Subcutaneous abdominal adipose tissue (tissue), 5 donors: Measurements from ENCODE around the gene TFCP2.
A peak's percentile ranks its signal among the peaks of the same experiment; 100 is the strongest.

Source experiments
- H3K27ac ChIP-seq: one replicate; pipeline ENCODE4 v1.7.0; 2013; ENCODE audit warnings: low read depth, mild to moderate bottlenecking, inconsistent platforms, low read length, moderate library complexity
- H3K27me3 ChIP-seq, 5 donors: one replicate each; pipeline ENCODE4 v1.7.0; 2013; ENCODE audit warnings: low read length in 5 of 5, inconsistent platforms in 1 of 5; ENCODE audit not compliant: control insufficient read depth in 5 of 5, insufficient read depth in 4 of 5
- H3K36me3 ChIP-seq, 5 donors: one replicate each; pipeline ENCODE4 v1.7.0; 2013; ENCODE audit warnings: low read length in 5 of 5; ENCODE audit not compliant: control insufficient read depth in 5 of 5, insufficient read depth in 5 of 5
- H3K4me1 ChIP-seq, 5 donors: one replicate each; pipeline ENCODE4 v1.7.0; 2013; ENCODE audit warnings: low read length in 5 of 5, mild to moderate bottlenecking in 3 of 5, moderate library complexity in 1 of 5; ENCODE audit not compliant: control insufficient read depth in 5 of 5, insufficient read depth in 5 of 5
- H3K4me3 ChIP-seq, 5 donors: one replicate each; pipeline ENCODE4 v1.7.0; 2013; ENCODE audit warnings: low read length in 5 of 5, low read depth in 1 of 5
- H3K9ac ChIP-seq, 5 donors: one replicate each; pipeline ENCODE4 v1.7.0; 2013; ENCODE audit warnings: low read length in 5 of 5, mild to moderate bottlenecking in 4 of 5, moderate library complexity in 3 of 5
- H3K9me3 ChIP-seq, 5 donors: one replicate each; pipeline ENCODE4 v1.7.0; 2013; ENCODE audit warnings: low read length in 5 of 5; ENCODE audit not compliant: control insufficient read depth in 5 of 5
- donor health status: healthy.
- donor health status: healthy.
- donor health status: healthy.
- donor health status: healthy.
- donor health status: healthy.

The TFCP2 gene

GRCh38 chr12:51076236-51076930 is 96.6 kb downstream of the TFCP2 start:
- peaks cover 9 to 37% (median 32%) of the 10 kb centered on the region in 5 donors for H3K4me1 ChIP-seq
- H3K4me3 ChIP-seq, result no peak overlapping the region
- peak overlapping the region; percentile 37 for H3K27ac ChIP-seq
- H3K27me3 ChIP-seq, result no peaks in the 10 kb centered on the region
- H3K9me3 ChIP-seq, result no peaks in the 10 kb centered on the region
- H3K9ac ChIP-seq, result peak overlapping the region in 3 of 5 donors; percentile 26 to 48 (median 45)
- peaks cover 6 to 28% (median 21%) of the 10 kb centered on the region in 5 donors for H3K36me3 ChIP-seq

GRCh38 chr12:51075390-51075789 is 97.5 kb downstream of the TFCP2 start:
- Histone ChIP-seq H3K27me3 (no peaks in the 10 kb centered on the region), H3K4me3 (no peak overlapping the region), H3K4me1 (peaks cover 9 to 35% (median 31%) of the 10 kb centered on the region in 5 donors), H3K36me3 (peaks cover 6 to 37% (median 26%) of the 10 kb centered on the region in 5 donors), H3K9me3 (no peaks in the 10 kb centered on the region), H3K9ac (no peak overlapping the region), H3K27ac (peak overlapping the region; percentile 37)

- H3K4me3 ChIP-seq, result no peak overlapping the region
These were observed 101.3 kb downstream of the TFCP2 start for GRCh38 chr12:51071663-51072062.

GRCh38 chr12:51070004-51070403 is 102.9 kb downstream of the TFCP2 start:
- no peaks in the 10 kb centered on the region for H3K9me3 ChIP-seq
- no peaks in the 10 kb centered on the region for H3K27me3 ChIP-seq
- no peak overlapping the region for H3K27ac ChIP-seq
- H3K9ac ChIP-seq, result no peak overlapping the region
- peaks cover 0 to 6% (median 5%) of the 10 kb centered on the region in 5 donors for H3K4me1 ChIP-seq
- no peak overlapping the region for H3K4me3 ChIP-seq
- H3K36me3 ChIP-seq, result peaks cover 8 to 73% (median 62%) of the 10 kb centered on the region in 5 donors

More at GRCh38 chr12:51071663-51072062, 101.3 kb downstream of the TFCP2 start:
- no peak overlapping the region for H3K27ac ChIP-seq
- peaks cover 6 to 61% (median 49%) of the 10 kb centered on the region in 5 donors for H3K36me3 ChIP-seq
- H3K27me3 ChIP-seq, result no peaks in the 10 kb centered on the region
- no peak overlapping the region for H3K9ac ChIP-seq
- peaks cover 8 to 23% (median 21%) of the 10 kb centered on the region in 5 donors for H3K4me1 ChIP-seq
- H3K9me3 ChIP-seq, result no peaks in the 10 kb centered on the region

- H3K9me3 ChIP-seq, result no peaks in the 10 kb centered on the region
- H3K27ac ChIP-seq, result no peak overlapping the region
- H3K4me3 ChIP-seq, result no peak overlapping the region
- H3K27me3 ChIP-seq, result no peaks in the 10 kb centered on the region
- H3K36me3 ChIP-seq, result peaks cover 15 to 84% (median 73%) of the 10 kb centered on the region in 5 donors
- H3K4me1 ChIP-seq, result peaks cover 0 to 8% (median 4%) of the 10 kb centered on the region in 5 donors
- H3K9ac ChIP-seq, result no peak overlapping the region
These were observed 105.2 kb downstream of the TFCP2 start for GRCh38 chr12:51067771-51068170.

GRCh38 chr12:51067229-51067628 is 105.7 kb downstream of the TFCP2 start:
- no peak overlapping the region for H3K9ac ChIP-seq
- H3K4me1 ChIP-seq, result peaks cover 0 to 11% (median 4%) of the 10 kb centered on the region in 5 donors
- no peaks in the 10 kb centered on the region for H3K9me3 ChIP-seq
- no peak overlapping the region for H3K27ac ChIP-seq
- no peaks in the 10 kb centered on the region for H3K27me3 ChIP-seq
- H3K36me3 ChIP-seq, result peaks cover 18 to 82% (median 75%) of the 10 kb centered on the region in 5 donors
- H3K4me3 ChIP-seq, result no peak overlapping the region

GRCh38 chr12:51065530-51065929 is 107.4 kb downstream of the TFCP2 start:
- H3K9me3 ChIP-seq, result no peaks in the 10 kb centered on the region
- no peak overlapping the region for H3K27ac ChIP-seq
- peaks cover 18 to 82% (median 69%) of the 10 kb centered on the region in 5 donors for H3K36me3 ChIP-seq
- H3K9ac ChIP-seq, result no peak overlapping the region
- H3K4me1 ChIP-seq, result peaks cover 0 to 11% (median 4%) of the 10 kb centered on the region in 5 donors
- no peaks in the 10 kb centered on the region for H3K27me3 ChIP-seq
- H3K4me3 ChIP-seq, result no peak overlapping the region

GRCh38 chr12:51062631-51063397 is 110.1 kb downstream of the TFCP2 start:
- Histone ChIP-seq H3K27ac (peak overlapping the region; percentile 6), H3K4me3 (no peak overlapping the region), H3K9me3 (no peaks in the 10 kb centered on the region), H3K27me3 (no peaks in the 10 kb centered on the region), H3K36me3 (peaks cover 22 to 96% (median 80%) of the 10 kb centered on the region in 5 donors), H3K4me1 (peaks cover 0 to 9% (median 0%) of the 10 kb centered on the region in 5 donors), H3K9ac (no peak overlapping the region)

- no peaks in the 10 kb centered on the region for H3K27me3 ChIP-seq
- peaks cover 24 to 91% (median 70%) of the 10 kb centered on the region in 5 donors for H3K36me3 ChIP-seq
- peak overlapping the region in 1 of 5 donors; percentile 10 for H3K9ac ChIP-seq
- H3K9me3 ChIP-seq, result no peaks in the 10 kb centered on the region
- H3K27ac ChIP-seq, result no peak overlapping the region
- no peak overlapping the region for H3K4me3 ChIP-seq
- peaks cover 0 to 9% (median 0%) of the 10 kb centered on the region in 5 donors for H3K4me1 ChIP-seq
These were observed 113.8 kb downstream of the TFCP2 start for GRCh38 chr12:51059086-51059485.

- H3K9ac ChIP-seq, result no peak overlapping the region
- peaks cover 22 to 86% (median 68%) of the 10 kb centered on the region in 5 donors for H3K36me3 ChIP-seq
- no peaks in the 10 kb centered on the region for H3K27me3 ChIP-seq
- peaks cover 0 to 5% (median 0%) of the 10 kb centered on the region in 5 donors for H3K4me1 ChIP-seq
- no peak overlapping the region for H3K4me3 ChIP-seq
- no peaks in the 10 kb centered on the region for H3K9me3 ChIP-seq
- no peak overlapping the region for H3K27ac ChIP-seq
These were observed 116.7 kb downstream of the TFCP2 start for GRCh38 chr12:51056242-51056641.
